Stimulated activated CD4-positive, alpha-beta T cell treated with anti-CD3 and anti-CD28 coated beads, Interleukin-4, amount 100 ng/mL, for 24 hours (primary cell): Measurements from ENCODE around the gene TLR8.

Experiments used
- DNase-seq: peaks from one replicate; pipeline ENCODE4 v3.0.0-alpha.2; 2020

TLR8 gene

GRCh38 chrX:12970691-12971202, 64.3 kb downstream of the TLR8 start:
- peak; percentile 51 for DNase-seq

GRCh38 chrX:12971282-12972003, 65.0 kb downstream of the TLR8 start:
- peak; percentile 23 for DNase-seq

GRCh38 chrX:12972243-12972642, 65.8 kb downstream of the TLR8 start:
- DNase-seq = no peak
